Astrocyte (in vitro differentiated cells and primary cell): ENCODE data around the gene TUBA4B.

ENCODE experiments used
- CTCF ChIP-seq: IDR thresholded peaks from 2 replicates; pipeline ENCODE4 v1.5.1; 2011; ENCODE audit warnings: low read depth, mild to moderate bottlenecking, inconsistent platforms, low read length, moderate library complexity; ENCODE audit not compliant: insufficient read depth
- EZH2 ChIP-seq: IDR thresholded peaks from 2 replicates; pipeline ENCODE4 v1.6.1; 2012; ENCODE audit warnings: mild to moderate bottlenecking, low read length, inconsistent platforms; ENCODE audit not compliant: insufficient read depth

GRCh38 chr2:219270055-219270372 lies 17.0 kb downstream of the TUBA4B start:
- TF ChIP-seq CTCF (no peak), EZH2 (no peak)
